HEK293T (cell line): ENCODE measurements around the gene NMS.

Experiments
- CTCF ChIA-PET: fragments of 350-600 bp; formaldehyde crosslinking; extraction: SDS; loops from one replicate; lab custom pipeline; 2021; ENCODE audit warnings: antibody characterized with exemption, inconsistent platforms; lab: Yijun Ruan, JAX
- POLR2A ChIA-PET: fragments of 350-600 bp; formaldehyde crosslinking; extraction: SDS; loops from one replicate; lab custom pipeline; 2020; ENCODE audit warnings: antibody characterized with exemption, inconsistent platforms; lab: Yijun Ruan, JAX
- DNase-seq: peaks from one replicate; pipeline ENCODE4 v3.0.0; 2012; ENCODE audit warnings: mixed read lengths; ENCODE audit errors: extremely low spot score
- ARNT ChIP-seq: fragments of 450-650 bp; IDR thresholded peaks from 2 replicates; pipeline ENCODE4 v1.6.1; 2017; ENCODE audit warnings: mild to moderate bottlenecking
- BHLHE40 ChIP-seq: fragments of 450-650 bp; IDR thresholded peaks from 2 replicates; pipeline ENCODE4 v1.6.1; 2016; ENCODE audit warnings: mild to moderate bottlenecking, moderate library complexity, borderline replicate concordance
- CTBP1 ChIP-seq: fragments of 450-650 bp; IDR thresholded peaks from 2 replicates; pipeline ENCODE4 v1.6.1; 2016; ENCODE audit warnings: borderline replicate concordance
- ELF4 ChIP-seq: fragments of 450-650 bp; IDR thresholded peaks from 2 replicates; pipeline ENCODE4 v1.6.1; 2017; ENCODE audit warnings: antibody characterized with exemption
- FOXA1 ChIP-seq: fragments of 450-650 bp; IDR thresholded peaks from 2 replicates; pipeline ENCODE4 v1.6.1; 2016; ENCODE audit warnings: mild to moderate bottlenecking
- FOXK2 ChIP-seq: fragments of 450-650 bp; IDR thresholded peaks from 2 replicates; pipeline ENCODE4 v1.6.1; 2016; ENCODE audit warnings: mild to moderate bottlenecking
- FOXM1 ChIP-seq: fragments of 450-650 bp; IDR thresholded peaks from 2 replicates; pipeline ENCODE4 v1.6.1; 2017; ENCODE audit warnings: mild to moderate bottlenecking, borderline replicate concordance
- HDGF ChIP-seq: fragments of 450-650 bp; IDR thresholded peaks from 2 replicates; pipeline ENCODE4 v1.6.1; 2017; ENCODE audit warnings: antibody characterized with exemption, borderline replicate concordance
- L3MBTL2 ChIP-seq: fragments of 450-650 bp; conservative IDR thresholded peaks from 2 replicates; pipeline ENCODE4 v1.6.1; 2016; ENCODE audit warnings: mild to moderate bottlenecking
- LEF1 ChIP-seq: fragments of 450-650 bp; IDR thresholded peaks from 2 replicates; pipeline ENCODE4 v1.6.1; 2017; ENCODE audit warnings: mild to moderate bottlenecking, borderline replicate concordance
- NFRKB ChIP-seq: fragments of 450-650 bp; IDR thresholded peaks from 2 replicates; pipeline ENCODE4 v1.6.1; 2016; ENCODE audit warnings: mild to moderate bottlenecking, moderate library complexity
- SUZ12 ChIP-seq: fragments of 450-650 bp; IDR thresholded peaks from 2 replicates; pipeline ENCODE4 v1.6.1; 2016; ENCODE audit warnings: mild to moderate bottlenecking
- TARDBP ChIP-seq: fragments of 450-650 bp; IDR thresholded peaks from 2 replicates; pipeline ENCODE4 v1.6.1; 2016
- ZNF384 ChIP-seq: fragments of 450-650 bp; IDR thresholded peaks from 2 replicates; pipeline ENCODE4 v1.6.1; 2016
- TF ChIP-seq, protein P1 (sequence below): fragments of 450-650 bp; IDR thresholded peaks from 2 replicates; pipeline ENCODE4 v1.6.1; 2016

The NMS gene

DNA sequence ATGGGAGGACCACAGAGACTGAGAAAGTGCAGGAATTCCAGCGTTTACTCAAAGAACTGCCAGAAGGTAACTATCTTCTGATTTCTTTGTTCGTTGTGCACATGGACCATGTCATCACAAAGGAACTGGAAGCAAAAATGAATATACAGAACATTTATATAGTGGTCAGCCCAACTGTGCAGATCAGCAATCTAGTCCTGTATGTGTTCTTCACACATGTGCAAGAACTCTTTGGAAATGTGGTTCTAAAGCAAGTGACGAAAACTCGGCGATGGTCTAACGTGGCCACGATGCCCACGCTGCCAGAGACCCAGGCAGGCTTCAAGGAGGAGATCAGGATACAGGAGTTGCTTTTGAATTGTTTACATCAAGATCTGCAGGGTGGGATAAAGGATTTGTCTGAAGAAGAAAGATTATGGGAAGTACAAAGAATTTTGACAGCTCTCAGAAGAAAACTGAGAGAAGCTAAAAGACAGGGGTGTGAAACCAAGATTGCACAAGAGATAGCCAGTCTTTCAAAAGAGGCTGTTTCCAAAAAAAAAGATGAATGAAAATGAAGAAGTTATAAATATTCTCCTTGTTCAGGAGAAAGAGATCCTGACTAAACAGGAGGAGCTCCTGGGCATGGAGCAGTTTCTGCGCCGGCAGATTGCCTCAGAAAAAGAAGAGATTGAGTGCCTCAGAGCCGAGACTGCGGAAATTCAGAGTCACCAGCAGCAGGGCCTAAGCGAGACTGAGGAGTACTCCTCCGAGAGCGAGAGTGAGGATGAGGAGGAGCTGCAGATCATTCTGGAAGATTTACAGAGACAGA, 44.5 kb upstream of the NMS start:
- POLR2A ChIA-PET = no interaction called here
- CTCF ChIA-PET = interaction anchor here (0.6 to 1.4 kb wide), 2 partner anchors 8 to 468 kb away, joined by 3 to 6 read pairs; no protein-coding TSS in a partner anchor
- TF ChIP-seq TARDBP = no peak
- no peak for DNase-seq

DNA sequence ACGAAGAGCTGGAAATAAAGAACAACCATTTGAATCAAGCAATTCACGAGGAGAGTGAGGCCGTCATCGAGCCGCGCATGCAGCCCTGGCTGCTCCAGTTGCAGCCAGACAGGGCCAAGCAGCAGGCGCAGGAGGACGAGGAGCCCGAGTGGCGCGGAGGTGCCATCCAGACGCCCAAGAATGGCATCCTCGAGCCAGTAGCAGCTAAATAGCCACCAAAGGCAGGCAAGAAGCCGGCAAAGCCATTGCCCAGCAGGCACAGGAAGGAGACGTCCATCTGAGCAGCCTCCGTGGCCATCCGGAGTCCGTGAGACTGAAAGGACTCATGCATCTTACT, 43.9 kb upstream of the NMS start:
- DNase-seq = no peak
- TF ChIP-seq FOXA1 = no peak
- no peak for TF ChIP-seq CTBP1
- no peak for TF ChIP-seq SUZ12
- TF ChIP-seq, protein P1, sequence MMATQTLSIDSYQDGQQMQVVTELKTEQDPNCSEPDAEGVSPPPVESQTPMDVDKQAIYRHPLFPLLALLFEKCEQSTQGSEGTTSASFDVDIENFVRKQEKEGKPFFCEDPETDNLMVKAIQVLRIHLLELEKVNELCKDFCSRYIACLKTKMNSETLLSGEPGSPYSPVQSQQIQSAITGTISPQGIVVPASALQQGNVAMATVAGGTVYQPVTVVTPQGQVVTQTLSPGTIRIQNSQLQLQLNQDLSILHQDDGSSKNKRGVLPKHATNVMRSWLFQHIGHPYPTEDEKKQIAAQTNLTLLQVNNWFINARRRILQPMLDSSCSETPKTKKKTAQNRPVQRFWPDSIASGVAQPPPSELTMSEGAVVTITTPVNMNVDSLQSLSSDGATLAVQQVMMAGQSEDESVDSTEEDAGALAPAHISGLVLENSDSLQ = no peak
- TF ChIP-seq NFRKB = no peak
- TF ChIP-seq ARNT = no peak
- CTCF ChIA-PET = no interaction called here
- POLR2A ChIA-PET = no interaction called here

DNA sequence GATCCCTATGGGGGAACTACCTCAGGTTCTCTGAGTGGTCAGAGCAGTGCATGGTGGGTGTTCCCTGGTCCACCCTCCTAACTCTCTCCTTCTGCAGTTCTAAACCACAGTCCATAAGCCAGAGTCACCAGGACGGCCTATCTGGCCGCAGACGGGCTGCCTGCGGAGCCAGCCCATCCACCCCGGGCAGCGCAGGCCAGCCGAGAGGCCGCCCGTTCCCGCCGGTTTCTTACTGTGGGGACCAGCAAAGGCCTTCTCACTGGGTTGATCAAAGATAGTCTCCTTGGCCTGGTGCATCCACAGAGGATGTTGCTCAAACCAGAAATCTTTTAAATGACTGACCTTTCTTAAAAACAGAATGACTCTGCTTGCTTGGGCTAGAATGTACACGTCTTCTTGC, 43.2 kb upstream of the NMS start:
- DNase-seq = no peak
- CTCF ChIA-PET = no interaction called here
- TF ChIP-seq FOXM1 (no peak), ARNT (no peak), HDGF (no peak), BHLHE40 (no peak), FOXA1 (no peak), CTBP1 (no peak)
- TF ChIP-seq, protein P1 = no peak
- POLR2A ChIA-PET = no interaction called here

DNA sequence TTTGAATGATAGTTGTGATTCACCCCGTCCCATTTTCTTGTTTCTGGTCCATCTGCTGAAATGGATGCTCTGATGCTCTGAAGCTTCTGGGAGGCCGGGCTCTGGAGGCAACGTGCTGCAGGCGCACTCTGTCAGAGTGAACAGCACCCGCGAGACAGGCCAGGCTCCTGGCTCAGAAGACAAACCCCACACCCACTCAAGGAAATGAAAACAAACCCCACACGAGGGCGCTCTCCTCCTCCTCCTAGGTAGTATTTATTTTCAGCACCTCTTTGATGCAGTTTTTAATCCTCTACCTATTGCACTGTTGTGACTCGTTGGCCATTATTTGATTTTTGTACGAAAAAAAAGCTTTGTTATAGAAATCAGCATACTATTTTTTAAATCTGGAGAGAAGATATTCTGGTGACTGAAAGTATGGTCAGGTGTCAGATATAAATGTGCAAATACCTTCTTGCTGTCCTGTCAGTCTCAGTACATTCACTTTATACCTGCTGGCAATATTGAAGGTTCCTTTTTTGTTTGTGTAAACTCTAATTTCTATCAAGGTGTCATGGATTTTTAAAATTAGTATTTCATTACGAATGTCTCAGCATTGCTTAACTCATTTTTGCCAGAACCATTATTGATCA, 42.5 kb upstream of the NMS start:
- POLR2A ChIA-PET = no interaction called here
- TF ChIP-seq ELF4 = no peak
- no peak for TF ChIP-seq FOXK2
- TF ChIP-seq ARNT = no peak
- TF ChIP-seq TARDBP = no peak
- TF ChIP-seq, protein P1 = no peak
- no peak for TF ChIP-seq LEF1
- no peak for TF ChIP-seq HDGF
- peak; percentile 30 for DNase-seq
- CTCF ChIA-PET = no interaction called here

DNA sequence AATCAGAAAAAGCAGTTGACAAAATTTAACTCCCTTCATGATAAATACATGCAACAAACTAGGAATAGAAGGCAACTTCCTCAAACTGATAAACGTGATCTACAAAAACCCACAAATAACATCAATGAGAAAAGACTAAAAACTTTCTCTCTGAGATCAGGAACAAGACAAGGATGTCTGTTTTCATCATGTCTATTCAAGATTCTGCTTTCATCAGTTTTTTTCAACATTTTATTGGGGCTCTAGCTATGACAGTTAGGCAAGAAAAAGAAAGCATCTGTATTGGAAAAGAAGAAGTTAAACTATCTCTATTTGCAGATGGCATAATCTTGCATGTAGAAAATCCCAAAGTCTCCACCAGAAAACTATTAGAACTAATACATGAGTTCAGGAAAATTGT, 40.6 kb upstream of the NMS start:
- TF ChIP-seq, protein P1 = no peak
- TF ChIP-seq FOXA1 (no peak), ARNT (no peak), BHLHE40 (no peak), L3MBTL2 (no peak), CTBP1 (no peak), TARDBP (no peak), SUZ12 (no peak), ELF4 (no peak), LEF1 (no peak), ZNF384 (no peak)
- ChIA-PET CTCF (no interaction called here), POLR2A (no interaction called here)
- no peak for DNase-seq

DNA sequence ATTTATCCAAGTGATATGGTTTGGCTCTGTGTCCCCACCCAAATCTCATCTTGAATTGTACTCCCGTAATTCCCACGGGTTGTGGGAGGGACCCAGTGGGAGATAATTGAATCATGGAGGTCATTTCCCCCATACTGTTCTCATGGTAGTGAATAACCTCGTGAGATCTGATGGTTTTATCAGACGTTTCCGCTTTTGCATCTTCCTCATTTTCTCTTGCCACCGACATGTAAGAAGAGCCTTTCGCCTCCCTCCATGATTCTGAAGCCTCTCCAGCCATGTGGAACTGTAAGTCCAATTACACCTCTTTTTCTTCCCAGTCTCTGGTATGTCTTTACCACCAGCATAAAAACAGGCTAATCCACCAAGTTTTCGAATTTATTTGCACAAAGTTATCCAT, 32.5 kb upstream of the NMS start:
- ChIA-PET CTCF (no interaction called here), POLR2A (no interaction called here)
- no peak for DNase-seq
- TF ChIP-seq ELF4 = no peak
- TF ChIP-seq FOXK2 = no peak
- TF ChIP-seq ARNT = no peak
- no peak for TF ChIP-seq FOXM1
- TF ChIP-seq BHLHE40 = no peak
- no peak for TF ChIP-seq HDGF

DNA sequence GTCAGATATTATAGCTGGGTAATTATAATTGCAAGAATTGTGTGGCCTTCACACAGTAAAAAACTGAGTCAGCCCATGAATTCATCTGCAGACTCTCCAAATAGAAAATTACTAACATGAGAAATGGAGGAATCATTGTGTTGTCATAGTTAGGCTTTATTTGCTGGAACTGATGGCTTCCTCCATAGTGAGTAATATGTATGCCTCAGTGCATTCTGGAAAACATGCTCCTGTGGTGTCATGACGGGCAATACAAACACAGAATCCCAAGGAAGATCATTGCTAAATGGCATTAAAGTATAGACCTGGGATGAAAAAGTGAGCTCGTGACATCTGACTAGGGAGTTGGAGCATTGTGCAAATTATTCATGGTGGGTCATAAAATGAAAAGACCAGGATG, 23.6 kb upstream of the NMS start:
- ChIA-PET CTCF (no interaction called here), POLR2A (no interaction called here)
- no peak for DNase-seq
- TF ChIP-seq SUZ12 = no peak
- no peak for TF ChIP-seq FOXM1
- TF ChIP-seq NFRKB = no peak
- TF ChIP-seq BHLHE40 = no peak
- no peak for TF ChIP-seq ZNF384
- no peak for TF ChIP-seq ELF4
- no peak for TF ChIP-seq CTBP1
